Effector memory CD8-positive, alpha-beta T cell (primary cell): ENCODE measurements around the gene ANKRD45.
"Not testable (repeated sequence)": the region's sequence is repeated elsewhere in the genome, so short reads cannot be mapped to it uniquely, and the experiment has no call there.

ENCODE experiments used
- ATAC-seq: fragments of 150-1000 bp; cut with Tn5 transposase; replicated peaks from 2 replicates; pipeline ENCODE4 v1.10.0; 2021; ENCODE audit warnings: mild to moderate bottlenecking, moderate library complexity
- DNase-seq, 3 experiments: peaks; one replicate each; pipeline ENCODE4 v3.0.0; 2021
- H3K27ac Mint-ChIP-seq, 2 donors: one replicate each; pipeline ENCODE4 v1.8.0; 2022; ENCODE audit warnings: mild to moderate bottlenecking in 2 of 2, mixed read lengths in 2 of 2, moderate library complexity in 2 of 2
- H3K27me3 Mint-ChIP-seq, 2 donors: one replicate each; pipeline ENCODE4 v1.8.0; 2022; ENCODE audit warnings: mixed read lengths in 2 of 2
- H3K36me3 Mint-ChIP-seq: one replicate; pipeline ENCODE4 v1.8.0; 2022; ENCODE audit warnings: mild to moderate bottlenecking, moderate library complexity, mixed read lengths; ENCODE audit not compliant: insufficient read depth
- H3K4me1 Mint-ChIP-seq, 2 donors: one replicate each; pipeline ENCODE4 v1.8.0; 2022; ENCODE audit warnings: low read depth in 2 of 2, mixed read lengths in 2 of 2
- H3K4me3 Mint-ChIP-seq, 2 donors: one replicate each; pipeline ENCODE4 v1.8.0; 2022; ENCODE audit warnings: mild to moderate bottlenecking in 2 of 2, mixed read lengths in 2 of 2, moderate library complexity in 2 of 2
- H3K9me3 Mint-ChIP-seq, 2 donors: one replicate each; pipeline ENCODE4 v1.8.0; 2022; ENCODE audit warnings: mixed read lengths in 2 of 2

ANKRD45 gene

GRCh38 chr1:173580071-173580470 lies 89.6 kb downstream of the ANKRD45 start:
- Mint-ChIP-seq H3K27ac (no peak overlapping the region), H3K9me3 (no peaks in the 10 kb centered on the region), H3K27me3 (peaks cover 0 to 6% of the 10 kb centered on the region in 2 donors), H3K4me3 (no peak overlapping the region), H3K36me3 (no peaks in the 10 kb centered on the region), H3K4me1 (no peaks in the 10 kb centered on the region)
- DNase-seq (no peak), ATAC-seq (no peak)

GRCh38 chr1:173573596-173573995 lies 96.1 kb downstream of the ANKRD45 start:
- no peak overlapping the region for H3K27ac Mint-ChIP-seq
- no peaks in the 10 kb centered on the region for H3K36me3 Mint-ChIP-seq
- H3K27me3 Mint-ChIP-seq: peaks cover 6 to 8% of the 10 kb centered on the region in 2 donors
- H3K9me3 Mint-ChIP-seq: no peaks in the 10 kb centered on the region
- no peak overlapping the region for H3K4me3 Mint-ChIP-seq
- H3K4me1 Mint-ChIP-seq: no peaks in the 10 kb centered on the region
- ATAC-seq: no peak
- DNase-seq: no peak

- DNase-seq (no peak), ATAC-seq (no peak)
- H3K4me3 Mint-ChIP-seq: no peak overlapping the region
- peaks cover 6 to 17% of the 10 kb centered on the region in 2 donors for H3K27me3 Mint-ChIP-seq
- no peaks in the 10 kb centered on the region for H3K4me1 Mint-ChIP-seq
- H3K9me3 Mint-ChIP-seq: no peaks in the 10 kb centered on the region
- H3K36me3 Mint-ChIP-seq: no peaks in the 10 kb centered on the region
- H3K27ac Mint-ChIP-seq: no peak overlapping the region
These were observed 97.3 kb downstream of the ANKRD45 start for GRCh38 chr1:173572201-173572873.

- H3K36me3 Mint-ChIP-seq: no peaks in the 10 kb centered on the region
- peak overlapping the region in 1 of 2 donors; percentile 6 for H3K27ac Mint-ChIP-seq
- ATAC-seq: no peak
- H3K9me3 Mint-ChIP-seq: no peaks in the 10 kb centered on the region
- H3K4me3 Mint-ChIP-seq: no peak overlapping the region
- DNase-seq: no peak
- H3K4me1 Mint-ChIP-seq: no peaks in the 10 kb centered on the region
- H3K27me3 Mint-ChIP-seq: peaks cover 6 to 17% of the 10 kb centered on the region in 2 donors
These were observed 99.2 kb downstream of the ANKRD45 start for GRCh38 chr1:173570370-173571007.

- ATAC-seq (no peak), DNase-seq (no peak)
- Mint-ChIP-seq H3K27me3 (peaks cover 6 to 17% of the 10 kb centered on the region in 2 donors), H3K9me3 (peaks cover 0 to 4% of the 10 kb centered on the region in 2 donors), H3K36me3 (no peaks in the 10 kb centered on the region), H3K27ac (no peak overlapping the region), H3K4me1 (no peaks in the 10 kb centered on the region), H3K4me3 (no peak overlapping the region)
These were observed 101.2 kb downstream of the ANKRD45 start for GRCh38 chr1:173568483-173568882.

- H3K36me3 Mint-ChIP-seq, H3K9me3 Mint-ChIP-seq, H3K27me3 Mint-ChIP-seq, H3K4me3 Mint-ChIP-seq, DNase-seq, ATAC-seq, H3K4me1 Mint-ChIP-seq, H3K27ac Mint-ChIP-seq: not testable (repeated sequence)
These were observed 105.8 kb downstream of the ANKRD45 start for GRCh38 chr1:173563846-173564245.

- Mint-ChIP-seq H3K9me3 (peaks cover 0 to 4% of the 10 kb centered on the region in 2 donors), H3K27me3 (peaks cover 0 to under 1% of the 10 kb centered on the region in 2 donors), H3K4me1 (no peaks in the 10 kb centered on the region), H3K27ac (no peak overlapping the region), H3K36me3 (no peaks in the 10 kb centered on the region), H3K4me3 (no peak overlapping the region)
- ATAC-seq (no peak), DNase-seq (no peak)
These were observed 106.8 kb downstream of the ANKRD45 start for GRCh38 chr1:173562813-173563212.

GRCh38 chr1:173561263-173561662 lies 108.4 kb downstream of the ANKRD45 start:
- H3K4me3 Mint-ChIP-seq: no peak overlapping the region
- no peak for DNase-seq
- ATAC-seq: no peak
- no peaks in the 10 kb centered on the region for H3K4me1 Mint-ChIP-seq
- peaks cover 0 to 4% of the 10 kb centered on the region in 2 donors for H3K9me3 Mint-ChIP-seq
- H3K36me3 Mint-ChIP-seq: no peaks in the 10 kb centered on the region
- no peak overlapping the region for H3K27ac Mint-ChIP-seq
- no peaks in the 10 kb centered on the region for H3K27me3 Mint-ChIP-seq

GRCh38 chr1:173560285-173560880 lies 109.3 kb downstream of the ANKRD45 start:
- Mint-ChIP-seq H3K4me1 (no peaks in the 10 kb centered on the region), H3K27ac (no peak overlapping the region), H3K9me3 (peaks cover 0 to 4% of the 10 kb centered on the region in 2 donors), H3K27me3 (no peaks in the 10 kb centered on the region), H3K36me3 (no peaks in the 10 kb centered on the region), H3K4me3 (no peak overlapping the region)
- ATAC-seq (no peak), DNase-seq (no peak)
